Prostate gland (tissue), 2 donors: Measurements from ENCODE around the gene BCL2L12. TPM values are rescaled to one million over a fixed set of nuclear protein-coding genes. Genes with fewer than 3 reads are reported as not detected.

ENCODE experiments used
- DNase-seq: peaks from one replicate; pipeline ENCODE4 v3.0.0-alpha.2; 2019; ENCODE audit warnings: low spot score
- H3K27ac ChIP-seq, 2 donors: fragments of 200-600 bp; sonication (generic); 2 replicates each; pipeline ENCODE4 v1.5.1; 2017 to 2019
- H3K27me3 ChIP-seq: fragments of 200-600 bp; sonication (generic); replicated peaks from 2 replicates; pipeline ENCODE4 v1.5.1; 2019; ENCODE audit not compliant: insufficient read depth
- H3K36me3 ChIP-seq, 2 donors: fragments of 200-600 bp; sonication (generic); 1 replicate in 1 of 2; 2 replicates in 1 of 2; pipeline versions ENCODE4 v1.5.1 to v1.8.1; 2017 to 2019
- H3K4me1 ChIP-seq: fragments of 200-600 bp; sonication (generic); replicated peaks from 2 replicates; pipeline ENCODE4 v1.5.1; 2019
- H3K4me3 ChIP-seq, 2 donors: fragments of 200-600 bp; sonication (generic); 2 replicates each; pipeline ENCODE4 v1.5.1; 2017 to 2019
- H3K9me3 ChIP-seq: fragments of 200-600 bp; sonication (generic); 2 replicates; pipeline ENCODE4 v1.5.1; 2017
- POLR2A ChIP-seq: fragments of 450-650 bp; IDR thresholded peaks from one replicate; pipeline ENCODE4 v1.6.1; 2016; ENCODE audit warnings: antibody characterized with exemption, mild to moderate bottlenecking
- POLR2AphosphoS5 ChIP-seq: sonication (generic); formaldehyde crosslinking; IDR thresholded peaks from one replicate; pipeline ENCODE4 v1.6.1; 2017; ENCODE audit warnings: antibody characterized with exemption
- WGBS: methylation state at CpG from one replicate; pipeline ENCODE4 v1.1.5; 2018; 5-methylcytosine and 5-hydroxymethylcytosine counted together
- intact Hi-C: fragments of 100-400 bp; cut with DNase I; formaldehyde crosslinking; loops from one replicate; pipeline ENCODE4 v1.14.2; 2022
- total RNA-seq, 2 donors: library from RNA; depleted of rRNA; stranded (reverse); fragments of >200 nt; gene quantifications; one replicate each; pipeline ENCODE4 v1.1.0, GENCODE V29; 2016
- TF ChIP-seq, protein P1 (sequence below), 4 experiments: fragments of 200-600 bp in 2 of 4; fragments of 450-650 bp in 2 of 4; sonication (generic) in 2 of 4; IDR thresholded peaks; 1 replicate in 3 of 4; 2 replicates in 1 of 4; pipeline ENCODE4 v1.5.1; 2016 to 2019; ENCODE audit warnings: antibody characterized with exemption in 4 of 4, mild to moderate bottlenecking in 2 of 4, moderate library complexity in 2 of 4

BCL2L12 gene
- total RNA-seq, 2 donors from 2014 or later: 11.6 to 11.7 TPM

DNA sequence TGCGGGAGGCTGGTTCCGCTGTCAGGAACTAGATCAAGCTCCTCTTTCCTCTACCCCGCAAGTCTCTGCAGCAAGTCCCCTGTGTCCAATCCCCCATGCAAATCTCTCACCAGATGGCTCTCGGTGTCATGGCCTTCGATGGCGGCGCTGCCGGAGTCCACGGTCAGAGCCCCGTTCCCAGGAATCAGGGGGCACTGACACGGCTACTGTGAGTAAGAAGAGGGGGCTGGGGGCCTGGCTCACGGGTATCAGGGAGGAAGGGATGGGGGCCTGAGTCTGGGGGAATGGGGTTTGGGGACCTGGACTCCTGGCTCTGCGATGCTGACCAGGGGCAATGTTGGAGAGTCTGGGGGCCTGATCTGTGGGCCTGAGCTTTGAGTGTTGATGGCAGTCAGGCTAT is 19.7 kb upstream of the BCL2L12 start:
- H3K27ac ChIP-seq: no peak overlapping the region
- WGBS: 89% methylated on average over 13 of the region's 13 CpGs
- H3K27me3 ChIP-seq: no peaks in the 10 kb centered on the region
- intact Hi-C loops: no loop called here
- DNase-seq: no peak
- H3K9me3 ChIP-seq: no peaks in the 10 kb centered on the region
- H3K36me3 ChIP-seq: peaks cover 4 to 6% of the 10 kb centered on the region in 2 donors
- TF ChIP-seq POLR2AphosphoS5: no peak
- no peak for TF ChIP-seq POLR2A
- TF ChIP-seq, protein P1, sequence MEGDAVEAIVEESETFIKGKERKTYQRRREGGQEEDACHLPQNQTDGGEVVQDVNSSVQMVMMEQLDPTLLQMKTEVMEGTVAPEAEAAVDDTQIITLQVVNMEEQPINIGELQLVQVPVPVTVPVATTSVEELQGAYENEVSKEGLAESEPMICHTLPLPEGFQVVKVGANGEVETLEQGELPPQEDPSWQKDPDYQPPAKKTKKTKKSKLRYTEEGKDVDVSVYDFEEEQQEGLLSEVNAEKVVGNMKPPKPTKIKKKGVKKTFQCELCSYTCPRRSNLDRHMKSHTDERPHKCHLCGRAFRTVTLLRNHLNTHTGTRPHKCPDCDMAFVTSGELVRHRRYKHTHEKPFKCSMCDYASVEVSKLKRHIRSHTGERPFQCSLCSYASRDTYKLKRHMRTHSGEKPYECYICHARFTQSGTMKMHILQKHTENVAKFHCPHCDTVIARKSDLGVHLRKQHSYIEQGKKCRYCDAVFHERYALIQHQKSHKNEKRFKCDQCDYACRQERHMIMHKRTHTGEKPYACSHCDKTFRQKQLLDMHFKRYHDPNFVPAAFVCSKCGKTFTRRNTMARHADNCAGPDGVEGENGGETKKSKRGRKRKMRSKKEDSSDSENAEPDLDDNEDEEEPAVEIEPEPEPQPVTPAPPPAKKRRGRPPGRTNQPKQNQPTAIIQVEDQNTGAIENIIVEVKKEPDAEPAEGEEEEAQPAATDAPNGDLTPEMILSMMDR (IDR thresholded peaks at IDR 0.05): no peak
- no peak overlapping the region for H3K4me3 ChIP-seq
- peaks cover 13% of the 10 kb centered on the region for H3K4me1 ChIP-seq

DNA sequence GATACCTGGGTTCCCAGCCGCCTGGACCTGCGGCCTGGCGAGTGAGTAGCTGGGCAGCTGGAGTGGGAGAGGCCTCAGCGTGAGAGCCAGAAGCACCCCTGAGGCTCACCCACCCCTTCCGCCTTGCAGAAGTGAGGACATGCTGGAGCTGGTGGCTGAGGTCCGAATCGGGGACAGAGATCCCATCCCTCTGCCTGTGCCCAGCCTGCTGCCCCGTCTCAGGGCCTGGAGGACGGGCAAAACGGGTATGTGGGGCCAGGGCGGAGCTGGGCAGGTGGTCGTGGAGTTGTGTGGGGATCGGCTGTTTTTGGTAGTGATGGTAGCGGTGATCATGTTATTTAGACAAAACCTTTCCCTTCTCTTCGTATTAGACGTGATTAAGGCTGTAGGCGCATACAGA is 19.1 kb upstream of the BCL2L12 start:
- no peaks in the 10 kb centered on the region for H3K9me3 ChIP-seq
- no peaks in the 10 kb centered on the region for H3K27me3 ChIP-seq
- 93% methylated on average over 17 of the region's 17 CpGs for WGBS
- peaks cover 13% of the 10 kb centered on the region for H3K4me1 ChIP-seq
- no peak overlapping the region for H3K27ac ChIP-seq
- no peak overlapping the region for H3K4me3 ChIP-seq
- intact Hi-C loops: no loop called here
- peaks cover 4 to 12% of the 10 kb centered on the region in 2 donors for H3K36me3 ChIP-seq
- TF ChIP-seq POLR2AphosphoS5 (no peak), POLR2A (no peak)
- TF ChIP-seq, protein P1 (IDR thresholded peaks at IDR 0.05): no peak
- DNase-seq: no peak

DNA sequence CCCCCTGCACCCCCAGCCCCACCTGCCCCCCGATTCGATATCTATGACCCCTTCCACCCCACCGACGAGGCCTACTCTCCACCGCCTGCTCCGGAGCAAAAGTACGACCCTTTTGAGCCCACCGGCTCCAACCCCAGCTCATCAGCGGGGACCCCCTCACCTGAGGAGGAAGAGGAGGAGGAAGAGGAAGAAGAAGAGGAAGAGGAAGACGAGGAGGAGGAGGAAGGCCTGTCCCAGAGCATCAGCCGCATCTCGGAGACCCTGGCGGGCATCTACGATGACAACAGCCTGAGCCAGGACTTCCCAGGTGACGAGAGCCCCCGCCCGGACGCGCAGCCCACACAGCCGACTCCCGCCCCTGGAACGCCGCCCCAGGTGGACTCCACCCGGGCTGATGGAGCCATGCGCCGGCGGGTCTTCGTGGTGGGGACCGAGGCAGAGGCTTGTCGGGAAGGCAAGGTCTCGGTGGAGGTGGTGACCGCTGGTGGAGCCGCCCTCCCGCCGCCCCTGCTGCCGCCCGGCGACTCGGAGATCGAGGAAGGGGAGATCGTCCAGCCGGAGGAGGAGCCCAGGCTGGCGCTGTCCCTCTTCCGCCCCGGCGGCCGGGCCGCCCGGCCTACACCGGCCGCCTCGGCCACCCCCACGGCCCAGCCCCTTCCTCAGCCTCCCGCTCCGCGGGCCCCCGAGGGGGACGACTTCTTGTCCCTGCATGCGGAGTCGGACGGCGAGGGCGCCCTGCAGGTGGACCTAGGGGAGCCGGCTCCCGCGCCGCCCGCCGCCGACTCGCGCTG is 14.5 kb upstream of the BCL2L12 start:
- TF ChIP-seq, protein P1 (IDR thresholded peaks at IDR 0.05): no peak
- TF ChIP-seq POLR2AphosphoS5 (no peak), POLR2A (no peak)
- Histone ChIP-seq H3K36me3 (peaks cover 25 to 36% of the 10 kb centered on the region in 2 donors), H3K4me1 (no peaks in the 10 kb centered on the region), H3K9me3 (no peaks in the 10 kb centered on the region), H3K4me3 (no peak overlapping the region), H3K27me3 (no peaks in the 10 kb centered on the region), H3K27ac (no peak overlapping the region)
- WGBS: 95% methylated on average over 64 of the region's 72 CpGs
- no peak for DNase-seq
- intact Hi-C loops: no loop called here

DNA sequence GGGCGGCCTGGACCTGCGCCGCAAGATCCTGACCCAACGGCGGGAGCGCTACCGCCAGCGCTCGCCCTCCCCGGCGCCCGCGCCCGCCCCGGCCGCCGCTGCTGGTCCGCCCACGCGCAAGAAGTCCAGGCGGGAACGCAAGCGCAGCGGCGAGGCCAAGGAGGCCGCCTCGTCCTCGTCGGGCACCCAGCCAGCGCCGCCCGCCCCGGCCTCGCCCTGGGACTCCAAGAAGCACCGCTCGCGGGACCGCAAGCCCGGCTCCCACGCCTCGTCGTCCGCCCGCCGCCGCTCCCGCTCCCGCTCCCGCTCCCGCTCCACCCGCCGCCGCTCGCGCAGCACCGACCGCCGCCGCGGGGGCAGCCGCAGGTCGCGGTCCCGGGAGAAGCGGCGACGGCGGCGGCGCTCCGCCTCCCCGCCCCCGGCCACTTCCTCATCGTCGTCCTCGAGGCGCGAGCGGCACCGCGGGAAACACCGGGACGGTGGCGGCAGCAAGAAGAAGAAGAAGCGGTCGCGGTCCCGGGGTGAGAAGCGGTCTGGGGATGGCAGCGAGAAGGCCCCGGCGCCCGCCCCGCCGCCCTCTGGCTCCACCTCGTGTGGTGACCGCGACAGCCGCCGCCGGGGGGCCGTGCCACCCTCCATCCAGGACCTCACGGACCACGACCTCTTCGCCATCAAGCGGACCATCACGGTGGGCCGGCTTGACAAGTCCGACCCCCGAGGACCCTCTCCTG is 13.7 kb upstream of the BCL2L12 start:
- no peak for DNase-seq
- Histone ChIP-seq H3K27me3 (no peaks in the 10 kb centered on the region), H3K9me3 (no peaks in the 10 kb centered on the region), H3K4me1 (no peaks in the 10 kb centered on the region), H3K4me3 (no peak overlapping the region), H3K36me3 (peaks cover 25 to 33% of the 10 kb centered on the region in 2 donors), H3K27ac (no peak overlapping the region)
- no peak for TF ChIP-seq POLR2A
- TF ChIP-seq POLR2AphosphoS5: no peak
- TF ChIP-seq, protein P1 (IDR thresholded peaks at IDR 0.05): no peak
- intact Hi-C loops: no loop called here
- 96% methylated on average over 98 of the region's 110 CpGs for WGBS
